GM21528 (cell line): Measurements from ENCODE around the gene SYDE1.
"Not testable (repeated sequence)": the region's sequence is repeated elsewhere in the genome, so short reads cannot be mapped to it uniquely, and the experiment has no call there.

ENCODE experiments used
- ATAC-seq: cut with Tn5 transposase; IDR thresholded peaks from one replicate; pipeline ENCODE4 v1.9.1; 2021; ENCODE audit warnings: mild to moderate bottlenecking, moderate library complexity; ENCODE audit not compliant: unreplicated experiment, low FRiP score

SYDE1 gene

GRCh38 chr19:15107061-15108010, at the start of gene SYDE1:
TSS of gene SYDE1 (plus strand) at chr19:15107401. CDS start at chr19:15107434, 33 bp downstream.
- no peak for ATAC-seq

DNA sequence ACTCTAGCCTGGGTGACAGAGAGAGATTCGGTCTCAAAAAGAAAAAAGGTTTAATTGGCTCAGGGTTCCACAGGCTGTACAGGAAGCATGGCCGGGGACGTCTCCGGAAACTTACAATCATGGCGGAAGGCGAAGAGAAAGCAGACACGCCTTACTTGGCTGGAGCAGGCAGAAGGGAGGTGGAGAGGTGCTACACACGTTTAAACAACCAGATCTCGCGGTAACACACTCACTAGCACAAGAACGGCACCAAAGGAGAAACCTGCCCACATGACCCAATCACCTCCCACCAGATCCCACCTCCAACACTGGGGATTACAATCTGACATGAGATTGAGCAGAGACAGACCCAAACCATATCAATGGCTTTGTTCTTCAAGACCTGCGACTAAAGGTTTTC, 45.2 kb upstream of the SYDE1 start:
- no peak for ATAC-seq

DNA sequence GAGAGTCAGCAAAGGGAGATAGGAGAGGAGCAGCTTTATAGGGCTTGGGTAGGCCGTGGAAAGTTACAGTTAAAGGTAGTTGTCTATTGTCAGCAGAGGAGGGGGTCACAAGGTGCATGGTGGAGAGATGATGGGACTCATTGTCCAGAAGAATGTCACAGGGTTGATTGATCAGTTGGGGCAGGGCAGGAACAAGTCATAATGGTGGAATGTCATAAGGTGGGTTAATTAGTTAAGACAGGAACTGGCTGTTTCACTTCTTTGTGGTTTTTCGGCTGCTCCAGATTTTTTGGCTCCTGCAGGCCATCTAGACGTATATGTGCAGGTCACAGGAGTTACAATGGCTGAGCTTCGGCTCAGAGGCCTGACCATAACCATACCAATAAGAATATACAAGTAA, 36.8 kb upstream of the SYDE1 start:
- ATAC-seq = not testable (repeated sequence)

GRCh38 chr19:15072930-15073647, 34.1 kb upstream of the SYDE1 start:
- no peak for ATAC-seq

DNA sequence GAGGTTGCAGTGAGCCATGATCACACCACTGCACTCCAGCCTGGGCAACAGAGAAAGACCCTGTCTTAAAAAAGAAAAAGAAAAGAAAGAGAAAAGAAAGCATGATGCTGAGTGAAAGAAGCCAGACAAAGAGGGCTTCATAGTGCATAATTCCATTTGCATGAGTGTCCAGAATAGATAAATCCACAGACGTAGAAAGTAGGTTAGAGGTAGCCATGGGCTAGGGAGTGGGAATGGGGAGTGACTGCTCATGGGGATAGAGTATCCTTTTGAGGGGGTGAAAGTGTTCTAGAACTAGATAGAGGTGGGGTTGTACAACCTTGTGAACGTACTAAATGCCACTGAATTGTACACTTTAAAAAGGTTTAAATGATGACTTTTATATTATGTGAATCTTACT, 32.8 kb upstream of the SYDE1 start:
- ATAC-seq = no peak

DNA sequence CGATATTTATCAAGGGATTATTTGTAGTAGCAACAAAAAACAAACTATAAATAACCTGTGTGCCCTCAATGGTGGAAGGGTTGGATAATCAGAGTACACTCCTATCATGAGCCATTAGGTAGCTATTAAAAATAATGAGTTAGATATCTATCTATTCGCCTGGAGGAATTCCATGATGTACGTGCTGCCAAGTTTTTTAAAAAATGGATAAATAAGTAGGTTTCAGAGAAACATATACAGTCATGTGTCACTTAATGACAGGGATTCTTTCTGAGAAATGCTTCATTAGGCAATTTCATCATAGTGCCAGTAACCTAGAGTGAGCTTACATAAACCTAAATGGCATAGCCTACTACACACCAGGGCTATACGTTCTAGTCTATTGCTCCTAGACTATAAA, 31.4 kb upstream of the SYDE1 start:
- no peak for ATAC-seq

- not testable (repeated sequence) for ATAC-seq
Observed at GRCh38 chr19:15080002-15080401, 27.2 kb upstream of the SYDE1 start.

- ATAC-seq = no peak
Observed at GRCh38 chr19:15081911-15082310, 25.3 kb upstream of the SYDE1 start, which contains the start of gene OR1I1. TSS of gene OR1I1 (plus strand) at chr19:15082211. CDS start at chr19:15087066, 4,855 bp downstream.

GRCh38 chr19:15087182-15087581, 20.0 kb upstream of the SYDE1 start:
- no peak for ATAC-seq

DNA sequence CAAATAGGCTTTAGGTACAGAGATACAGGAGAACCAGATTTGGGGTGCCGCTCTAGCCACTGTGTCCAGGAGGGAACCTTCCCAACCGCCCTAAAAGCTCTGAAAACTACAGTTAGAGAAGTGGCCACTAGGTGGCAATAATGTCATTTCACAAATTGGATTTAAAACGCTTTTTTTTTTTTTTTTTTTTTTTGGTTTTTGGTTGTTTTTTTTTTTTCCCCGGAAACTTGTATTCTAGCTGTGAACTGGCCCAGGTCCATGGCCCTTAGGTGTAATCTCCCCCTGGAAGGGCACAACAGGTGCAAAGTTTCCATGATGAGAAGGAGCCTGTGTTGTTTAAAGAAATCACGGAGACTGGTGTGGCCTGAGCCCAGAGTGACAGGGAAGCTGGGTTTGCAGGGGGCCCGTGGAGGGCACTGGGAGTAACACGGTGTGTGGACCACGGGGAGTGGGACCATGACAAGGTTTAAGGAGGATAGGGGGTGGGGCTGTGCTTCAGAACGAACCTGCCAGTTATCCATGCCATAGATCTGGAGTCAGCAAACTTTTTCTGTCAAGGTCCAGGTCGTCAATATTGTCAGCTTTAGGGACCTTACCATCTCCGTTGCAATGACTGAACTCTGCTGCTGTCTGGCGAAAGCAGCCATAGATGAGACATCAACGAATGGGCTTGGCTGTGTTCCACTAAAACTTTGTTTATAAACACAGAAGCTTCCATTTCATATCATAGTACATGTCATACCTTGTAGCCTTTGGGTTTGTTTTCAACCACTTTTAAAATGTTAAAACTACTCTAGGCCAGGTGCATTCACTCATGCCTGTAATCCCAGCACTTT, 15.1 kb upstream of the SYDE1 start:
- ATAC-seq = no peak

GRCh38 chr19:15093001-15093400, 14.2 kb upstream of the SYDE1 start:
- ATAC-seq = no peak

DNA sequence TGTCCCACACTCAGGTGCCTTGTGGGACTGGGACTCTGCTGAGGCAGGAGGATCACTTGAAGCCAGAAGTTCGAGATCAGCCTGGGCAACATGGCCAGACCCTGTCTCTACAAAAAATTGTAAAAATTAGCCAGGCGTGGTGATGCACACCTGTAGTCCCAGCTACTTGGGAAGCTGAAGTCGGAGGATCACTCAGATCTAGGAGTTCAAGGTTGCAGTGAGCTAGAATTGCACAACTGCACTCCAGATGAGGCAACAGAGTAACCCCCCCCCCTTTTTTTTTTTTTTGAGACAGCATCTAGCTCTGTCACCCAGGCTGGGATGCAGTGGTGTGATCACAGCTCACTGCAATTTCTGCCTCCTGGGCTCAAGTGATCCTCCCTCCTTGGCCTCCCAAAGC, 11.0 kb upstream of the SYDE1 start:
- no peak for ATAC-seq

DNA sequence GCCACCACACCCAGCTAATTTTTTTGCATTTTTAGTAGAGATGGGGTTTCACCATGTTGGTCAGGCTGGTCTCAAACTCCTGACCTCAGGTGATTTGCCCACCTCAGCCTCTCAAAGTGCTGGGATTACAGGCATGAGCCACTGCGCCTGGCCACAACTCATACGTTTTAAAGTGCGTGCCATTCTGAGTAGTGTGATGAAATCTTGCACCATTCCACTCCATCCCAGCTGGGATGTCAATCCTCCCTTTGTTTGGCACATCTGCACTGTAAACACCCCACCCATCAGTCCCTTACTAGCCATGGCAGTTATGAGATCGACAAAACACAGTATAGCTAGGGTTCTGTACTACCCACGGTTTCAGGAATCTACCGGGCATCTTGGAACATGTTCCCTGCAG, 9.2 kb upstream of the SYDE1 start:
- not testable (repeated sequence) for ATAC-seq

DNA sequence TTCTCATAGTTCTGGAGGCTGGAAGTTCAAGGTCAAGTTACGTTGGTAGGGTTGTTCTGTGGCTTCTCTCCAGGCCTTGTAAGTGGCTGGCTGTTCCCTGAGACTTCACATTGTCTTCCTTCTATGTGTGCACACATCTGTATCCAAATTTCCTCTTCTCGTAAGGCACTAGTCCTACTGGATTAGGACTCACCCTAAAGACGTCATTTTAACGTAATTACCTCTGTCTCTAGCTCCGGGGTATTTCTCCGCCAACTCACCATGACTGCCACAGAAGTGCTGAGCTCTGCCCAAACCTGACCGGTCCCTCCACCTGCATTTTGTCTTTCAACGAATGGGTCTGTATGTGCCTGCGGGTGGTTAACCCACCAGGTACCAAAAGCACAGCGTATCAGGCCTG, 8.7 kb upstream of the SYDE1 start:
- no peak for ATAC-seq

DNA sequence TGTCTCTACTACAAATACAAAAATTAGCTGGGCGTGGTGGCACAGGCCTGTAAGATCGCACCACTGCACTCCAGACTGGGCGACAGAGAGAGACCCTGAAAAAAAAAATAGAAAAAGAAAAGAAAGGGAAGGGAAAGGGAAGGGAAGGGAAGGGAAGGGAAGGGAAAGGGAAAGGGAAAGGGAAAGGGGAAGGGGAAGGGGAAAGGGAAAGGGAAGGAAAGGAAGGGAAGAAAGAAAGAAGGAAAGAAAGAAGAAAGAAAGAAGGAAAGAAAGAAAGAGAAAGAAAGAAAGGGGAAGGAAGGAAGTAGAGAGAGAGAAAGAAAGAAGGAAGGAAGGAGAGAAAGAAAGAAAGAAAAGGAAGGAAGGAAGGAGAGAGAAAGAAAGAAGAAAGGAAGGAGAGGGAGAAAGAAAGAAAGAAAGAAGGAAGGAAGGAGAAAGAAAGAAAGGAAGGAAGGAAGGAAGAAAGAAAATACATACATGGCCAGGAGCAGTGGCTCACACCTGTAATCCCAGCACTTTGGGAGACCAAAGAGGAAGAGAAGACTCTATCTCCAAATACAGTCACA, 8.1 kb upstream of the SYDE1 start:
- no peak for ATAC-seq

DNA sequence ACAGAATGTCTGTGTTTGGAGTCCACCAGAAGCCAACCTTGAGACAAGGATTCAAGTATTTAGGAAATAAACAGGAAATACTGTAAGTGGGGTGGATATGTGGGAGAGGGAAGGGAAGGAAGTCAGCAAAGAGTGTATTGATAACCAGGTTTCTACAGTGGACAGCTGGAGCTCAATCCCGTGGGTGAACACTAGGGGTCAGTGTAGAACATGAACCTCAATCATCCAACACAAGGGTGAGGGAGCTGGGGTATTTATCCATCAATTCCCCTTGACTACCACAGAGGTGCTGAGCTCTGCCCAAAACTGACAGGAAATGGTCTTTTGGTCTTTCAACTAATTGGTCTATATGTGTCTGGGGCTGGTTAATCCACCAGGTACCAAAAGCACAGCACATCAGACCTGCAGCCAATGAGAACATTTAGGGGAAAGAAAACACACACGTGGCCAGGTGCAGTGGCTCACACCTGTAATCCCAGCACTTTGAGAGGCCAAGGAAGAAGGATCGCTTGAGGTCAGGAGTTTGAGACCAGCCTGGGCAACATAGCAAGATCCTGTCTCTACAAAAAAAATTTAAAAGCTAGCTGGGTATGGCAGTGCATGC, 5.6 kb upstream of the SYDE1 start:
- ATAC-seq = no peak

DNA sequence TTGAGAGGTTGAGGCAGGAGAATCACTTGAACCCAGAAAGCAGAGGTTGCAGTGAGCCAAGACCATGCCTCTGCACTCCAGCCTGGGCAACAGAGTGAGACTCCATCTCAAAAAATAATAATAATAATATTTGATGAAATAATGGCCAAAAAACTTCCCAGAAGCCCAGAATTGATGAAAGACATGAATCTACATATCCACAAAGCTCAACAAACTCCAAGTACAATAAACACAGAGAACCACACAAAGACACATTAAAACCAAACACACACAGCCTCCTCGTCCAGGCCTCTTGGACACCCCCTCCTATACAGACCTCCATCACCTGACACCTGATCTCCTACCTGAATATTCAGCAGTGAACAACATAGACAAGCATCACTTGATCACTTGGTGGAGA, 3.2 kb upstream of the SYDE1 start:
- ATAC-seq = no peak

GRCh38 chr19:15104411-15104810, 2.8 kb upstream of the SYDE1 start:
- ATAC-seq = no peak

GRCh38 chr19:15105044-15105443, 2.2 kb upstream of the SYDE1 start:
- ATAC-seq = no peak
